ENCODE results near the gene ARAP2.
A peak's percentile ranks its signal among the peaks of the same experiment; 100 is the strongest.

The ARAP2 gene

GRCh38 chr4:36024901-36025660 lies 219.2 kb downstream of the ARAP2 start:
- peak; percentile 39 for DNase-seq

GRCh38 chr4:36020351-36020750 lies 224.0 kb downstream of the ARAP2 start:
- DNase-seq, result no peak
